ENCODE measurements around the gene APBA2.

The APBA2 gene

DNA sequence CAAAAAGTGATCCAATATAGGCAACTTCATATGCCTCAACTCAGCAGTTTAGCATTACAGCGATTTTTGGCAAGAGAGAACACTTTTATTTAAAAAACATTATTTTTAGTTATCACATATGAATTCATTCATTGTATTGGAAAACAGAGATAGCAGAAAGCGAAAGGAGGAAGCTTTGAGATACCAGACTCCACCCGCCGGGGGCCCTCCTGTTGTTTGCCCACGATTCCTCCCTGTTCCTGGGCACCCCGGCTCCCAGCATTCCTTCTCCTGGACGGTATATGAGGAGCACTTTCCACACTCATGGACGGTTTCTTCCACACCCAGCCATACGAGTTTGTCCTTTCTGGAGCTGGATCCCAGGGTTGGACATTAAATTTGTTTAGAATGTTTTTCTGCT, 18.2 kb downstream of the APBA2 start:
- TF ChIP-seq, protein P1, sequence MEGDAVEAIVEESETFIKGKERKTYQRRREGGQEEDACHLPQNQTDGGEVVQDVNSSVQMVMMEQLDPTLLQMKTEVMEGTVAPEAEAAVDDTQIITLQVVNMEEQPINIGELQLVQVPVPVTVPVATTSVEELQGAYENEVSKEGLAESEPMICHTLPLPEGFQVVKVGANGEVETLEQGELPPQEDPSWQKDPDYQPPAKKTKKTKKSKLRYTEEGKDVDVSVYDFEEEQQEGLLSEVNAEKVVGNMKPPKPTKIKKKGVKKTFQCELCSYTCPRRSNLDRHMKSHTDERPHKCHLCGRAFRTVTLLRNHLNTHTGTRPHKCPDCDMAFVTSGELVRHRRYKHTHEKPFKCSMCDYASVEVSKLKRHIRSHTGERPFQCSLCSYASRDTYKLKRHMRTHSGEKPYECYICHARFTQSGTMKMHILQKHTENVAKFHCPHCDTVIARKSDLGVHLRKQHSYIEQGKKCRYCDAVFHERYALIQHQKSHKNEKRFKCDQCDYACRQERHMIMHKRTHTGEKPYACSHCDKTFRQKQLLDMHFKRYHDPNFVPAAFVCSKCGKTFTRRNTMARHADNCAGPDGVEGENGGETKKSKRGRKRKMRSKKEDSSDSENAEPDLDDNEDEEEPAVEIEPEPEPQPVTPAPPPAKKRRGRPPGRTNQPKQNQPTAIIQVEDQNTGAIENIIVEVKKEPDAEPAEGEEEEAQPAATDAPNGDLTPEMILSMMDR (conservative IDR thresholded peaks at IDR 0.05; ENCODE audit: low read length), result no peak
- TF ChIP-seq EZH2phosphoT487 (IDR thresholded peaks at IDR 0.05; ENCODE audit: borderline replicate concordance), result no peak
- Histone ChIP-seq H2AFZ (ENCODE audit: low read length) (0 out of 2 replicates have a peak overlapping the region, but pooled peaks have one; percentile 2), H3K36me3 (ENCODE audit: insufficient read depth, low read length) (no peaks in the 10 kb centered on the region), H3K4me2 (ENCODE audit: low read depth, low read length, poor library complexity, severe bottlenecking) (peak overlapping the region; percentile 47), H3K9me2 (replicated peaks; ENCODE audit: low read depth, low read length) (no peaks in the 10 kb centered on the region), H3K4me1 (ENCODE audit: insufficient read depth, low read length, poor library complexity, severe bottlenecking) (peaks cover 58% of the 10 kb centered on the region), H3K27me3 (ENCODE audit: insufficient read depth, low read length, poor library complexity, severe bottlenecking) (no peaks in the 10 kb centered on the region), H3K9ac (ENCODE audit: low read depth, low read length, poor library complexity, severe bottlenecking) (peak overlapping the region; percentile 26), H3K79me2 (ENCODE audit: insufficient read depth, low read length) (no peaks in the 10 kb centered on the region), H3K4me3 (ENCODE audit: low read length, poor library complexity, severe bottlenecking) (peak overlapping the region; percentile 8), H4K20me1 (ENCODE audit: insufficient read depth, low read length, poor library complexity, severe bottlenecking) (no peaks in the 10 kb centered on the region), H3F3A (ENCODE audit: low read depth) (0 out of 2 replicates have a peak, but pooled peaks cover 3% of the 10 kb centered on the region), H3K9me3 (ENCODE audit: insufficient read depth, low read depth, low read length) (no peaks in the 10 kb centered on the region)

DNA sequence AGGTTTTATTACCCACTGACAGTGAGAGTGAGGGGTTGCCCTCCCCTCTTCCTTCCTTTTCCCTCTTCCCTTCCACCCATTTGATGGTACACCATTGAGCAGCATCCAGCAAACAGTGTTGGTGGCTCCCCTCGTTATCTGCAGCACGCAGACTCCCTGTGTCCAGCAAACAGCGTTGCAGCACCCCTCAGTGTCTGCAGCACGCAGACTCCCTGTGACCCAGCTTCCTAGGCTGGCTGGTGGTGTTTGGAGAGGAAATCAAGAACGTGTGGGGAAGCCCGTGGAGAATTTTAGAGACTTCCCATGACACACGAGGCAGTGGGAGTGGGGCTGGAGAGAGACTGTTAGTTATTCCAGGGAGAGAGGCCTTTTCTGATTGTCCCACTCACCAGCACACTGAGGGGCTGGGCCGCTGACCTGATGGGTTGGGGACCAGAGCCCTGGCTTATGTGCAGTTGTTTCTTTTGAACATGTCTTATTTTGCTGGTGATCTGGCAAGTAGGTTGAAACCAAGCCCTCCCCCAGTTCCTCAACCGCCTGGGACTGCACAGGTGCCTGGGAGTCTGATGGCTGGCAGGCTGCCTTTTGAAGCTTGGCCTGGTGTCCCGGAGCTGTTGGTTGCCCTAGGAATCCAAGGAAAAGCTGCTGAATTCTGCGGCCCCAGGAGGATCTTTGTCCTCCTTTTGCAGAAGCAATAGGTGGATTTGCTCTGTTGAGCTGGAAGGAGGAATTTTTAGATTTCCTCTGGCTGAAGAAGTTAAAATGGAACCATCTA, 19.0 kb downstream of the APBA2 start:
- no peaks in the 10 kb centered on the region for H4K20me1 ChIP-seq (ENCODE audit: insufficient read depth, low read length, poor library complexity, severe bottlenecking)
- H3K79me2 ChIP-seq (ENCODE audit: insufficient read depth, low read length), result no peaks in the 10 kb centered on the region
- H3K9me2 ChIP-seq (replicated peaks; ENCODE audit: low read depth, low read length), result no peaks in the 10 kb centered on the region
- peaks cover 57% of the 10 kb centered on the region for H3K4me1 ChIP-seq (ENCODE audit: insufficient read depth, low read length, poor library complexity, severe bottlenecking)
- H3K27me3 ChIP-seq (ENCODE audit: insufficient read depth, low read length, poor library complexity, severe bottlenecking), result no peaks in the 10 kb centered on the region
- H3K9ac ChIP-seq (ENCODE audit: low read depth, low read length, poor library complexity, severe bottlenecking), result peak overlapping the region; percentile 26
- 0 out of 2 replicates have a peak overlapping the region, but pooled peaks have one; percentile 2 for H2AFZ ChIP-seq (ENCODE audit: low read length)
- TF ChIP-seq, protein P1 (conservative IDR thresholded peaks at IDR 0.05; ENCODE audit: low read length), result 0 out of 2 replicates have a peak, but pooled peaks have one; percentile 15
- no peak for TF ChIP-seq EZH2phosphoT487 (IDR thresholded peaks at IDR 0.05; ENCODE audit: borderline replicate concordance)
- H3K4me3 ChIP-seq (ENCODE audit: low read length, poor library complexity, severe bottlenecking), result peak overlapping the region; percentile 8
- 0 out of 2 replicates have a peak, but pooled peaks cover 3% of the 10 kb centered on the region for H3F3A ChIP-seq (ENCODE audit: low read depth)
- no peaks in the 10 kb centered on the region for H3K9me3 ChIP-seq (ENCODE audit: insufficient read depth, low read depth, low read length)
- no peaks in the 10 kb centered on the region for H3K36me3 ChIP-seq (ENCODE audit: insufficient read depth, low read length)
- H3K4me2 ChIP-seq (ENCODE audit: low read depth, low read length, poor library complexity, severe bottlenecking), result peak overlapping the region; percentile 47

DNA sequence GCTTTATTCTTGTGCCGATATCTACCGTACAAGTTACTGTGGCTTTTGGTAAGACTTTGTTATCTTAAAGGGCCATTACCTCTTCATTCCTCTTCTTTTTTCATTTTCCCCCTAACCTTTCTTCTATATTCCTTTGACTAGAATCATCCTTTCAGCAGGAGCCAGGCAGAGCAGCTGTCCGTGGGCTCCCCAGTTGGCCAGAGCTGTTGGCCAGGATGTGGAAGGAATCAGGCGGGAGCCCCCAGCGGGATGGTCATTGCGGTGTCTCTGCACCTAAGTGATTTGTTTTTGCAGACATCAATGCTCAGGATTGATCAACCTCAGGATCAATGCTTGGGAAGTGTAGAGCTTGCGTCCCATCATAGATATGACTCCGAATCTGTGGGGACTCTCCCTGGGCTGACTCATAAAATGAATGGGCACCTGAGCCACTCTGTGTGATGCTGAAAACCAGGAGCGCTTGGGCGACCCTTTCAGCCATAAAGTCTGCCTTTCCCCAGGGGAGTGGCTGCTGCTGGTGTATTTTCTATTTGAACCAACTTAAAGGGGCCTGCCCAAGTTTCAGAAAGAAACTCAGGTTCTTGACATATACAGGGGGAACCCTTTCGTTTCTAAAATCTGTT, 21.7 kb downstream of the APBA2 start:
- peaks cover 17% of the 10 kb centered on the region for H3F3A ChIP-seq (ENCODE audit: low read depth)
- no peak overlapping the region for H3K9ac ChIP-seq (ENCODE audit: low read depth, low read length, poor library complexity, severe bottlenecking)
- H3K4me2 ChIP-seq (ENCODE audit: low read depth, low read length, poor library complexity, severe bottlenecking), result peak overlapping the region; percentile 1
- no peaks in the 10 kb centered on the region for H3K9me2 ChIP-seq (replicated peaks; ENCODE audit: low read depth, low read length)
- peaks cover 72% of the 10 kb centered on the region for H3K4me1 ChIP-seq (ENCODE audit: insufficient read depth, low read length, poor library complexity, severe bottlenecking)
- TF ChIP-seq EZH2phosphoT487 (IDR thresholded peaks at IDR 0.05; ENCODE audit: borderline replicate concordance), result no peak
- TF ChIP-seq, protein P1 (conservative IDR thresholded peaks at IDR 0.05; ENCODE audit: low read length), result no peak
- no peaks in the 10 kb centered on the region for H3K79me2 ChIP-seq (ENCODE audit: insufficient read depth, low read length)
- no peaks in the 10 kb centered on the region for H4K20me1 ChIP-seq (ENCODE audit: insufficient read depth, low read length, poor library complexity, severe bottlenecking)
- H2AFZ ChIP-seq (ENCODE audit: low read length), result no peak overlapping the region
- no peaks in the 10 kb centered on the region for H3K36me3 ChIP-seq (ENCODE audit: insufficient read depth, low read length)
- H3K4me3 ChIP-seq (ENCODE audit: low read length, poor library complexity, severe bottlenecking), result no peak overlapping the region
- H3K27me3 ChIP-seq (ENCODE audit: insufficient read depth, low read length, poor library complexity, severe bottlenecking), result no peaks in the 10 kb centered on the region
- H3K9me3 ChIP-seq (ENCODE audit: insufficient read depth, low read depth, low read length), result no peaks in the 10 kb centered on the region
